PFSK-1 (cell line): ENCODE data around the gene RRAGB.

Experiments used
- POLR2AphosphoS5 ChIP-seq: IDR thresholded peaks from 2 replicates; pipeline ENCODE4 v1.6.1; 2012; ENCODE audit warnings: low read depth, mild to moderate bottlenecking, control low read depth, low read length, moderate library complexity
- TF ChIP-seq, protein P1 (sequence below), 2 experiments: IDR thresholded peaks; 2 replicates each; pipeline versions ENCODE4 v1.6.1 to v1.8.0; 2011 to 2012; ENCODE audit warnings: low read depth in 2 of 2, low read length in 2 of 2, control low read depth in 1 of 2, inconsistent platforms in 1 of 2, mild to moderate bottlenecking in 1 of 2, moderate library complexity in 1 of 2; ENCODE audit not compliant: insufficient read depth in 1 of 2

GRCh38 chrX:55794405-55794804 is 76.9 kb downstream of the RRAGB start:
- TF ChIP-seq, protein P1, sequence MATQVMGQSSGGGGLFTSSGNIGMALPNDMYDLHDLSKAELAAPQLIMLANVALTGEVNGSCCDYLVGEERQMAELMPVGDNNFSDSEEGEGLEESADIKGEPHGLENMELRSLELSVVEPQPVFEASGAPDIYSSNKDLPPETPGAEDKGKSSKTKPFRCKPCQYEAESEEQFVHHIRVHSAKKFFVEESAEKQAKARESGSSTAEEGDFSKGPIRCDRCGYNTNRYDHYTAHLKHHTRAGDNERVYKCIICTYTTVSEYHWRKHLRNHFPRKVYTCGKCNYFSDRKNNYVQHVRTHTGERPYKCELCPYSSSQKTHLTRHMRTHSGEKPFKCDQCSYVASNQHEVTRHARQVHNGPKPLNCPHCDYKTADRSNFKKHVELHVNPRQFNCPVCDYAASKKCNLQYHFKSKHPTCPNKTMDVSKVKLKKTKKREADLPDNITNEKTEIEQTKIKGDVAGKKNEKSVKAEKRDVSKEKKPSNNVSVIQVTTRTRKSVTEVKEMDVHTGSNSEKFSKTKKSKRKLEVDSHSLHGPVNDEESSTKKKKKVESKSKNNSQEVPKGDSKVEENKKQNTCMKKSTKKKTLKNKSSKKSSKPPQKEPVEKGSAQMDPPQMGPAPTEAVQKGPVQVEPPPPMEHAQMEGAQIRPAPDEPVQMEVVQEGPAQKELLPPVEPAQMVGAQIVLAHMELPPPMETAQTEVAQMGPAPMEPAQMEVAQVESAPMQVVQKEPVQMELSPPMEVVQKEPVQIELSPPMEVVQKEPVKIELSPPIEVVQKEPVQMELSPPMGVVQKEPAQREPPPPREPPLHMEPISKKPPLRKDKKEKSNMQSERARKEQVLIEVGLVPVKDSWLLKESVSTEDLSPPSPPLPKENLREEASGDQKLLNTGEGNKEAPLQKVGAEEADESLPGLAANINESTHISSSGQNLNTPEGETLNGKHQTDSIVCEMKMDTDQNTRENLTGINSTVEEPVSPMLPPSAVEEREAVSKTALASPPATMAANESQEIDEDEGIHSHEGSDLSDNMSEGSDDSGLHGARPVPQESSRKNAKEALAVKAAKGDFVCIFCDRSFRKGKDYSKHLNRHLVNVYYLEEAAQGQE (IDR thresholded peaks at IDR 0.05; ENCODE audit: insufficient read depth in 1 of 2, low read depth in 2 of 2, low read length in 2 of 2), result no peak
- TF ChIP-seq POLR2AphosphoS5, result no peak
